Activated CD4-positive, alpha-beta T cell treated with anti-CD3 and anti-CD28 coated beads, Interleukin-2, Interleukin-4, amounts not matched to agents 100 ng/mL and 50 ng/mL, durations not matched to agents 16 hours and 8 hours (primary cell): ENCODE data around the gene ACACB.

Experiments used
- DNase-seq: peaks from one replicate; pipeline ENCODE4 v3.0.0-alpha.2; 2020; ENCODE audit warnings: low spot score

ACACB gene

DNA sequence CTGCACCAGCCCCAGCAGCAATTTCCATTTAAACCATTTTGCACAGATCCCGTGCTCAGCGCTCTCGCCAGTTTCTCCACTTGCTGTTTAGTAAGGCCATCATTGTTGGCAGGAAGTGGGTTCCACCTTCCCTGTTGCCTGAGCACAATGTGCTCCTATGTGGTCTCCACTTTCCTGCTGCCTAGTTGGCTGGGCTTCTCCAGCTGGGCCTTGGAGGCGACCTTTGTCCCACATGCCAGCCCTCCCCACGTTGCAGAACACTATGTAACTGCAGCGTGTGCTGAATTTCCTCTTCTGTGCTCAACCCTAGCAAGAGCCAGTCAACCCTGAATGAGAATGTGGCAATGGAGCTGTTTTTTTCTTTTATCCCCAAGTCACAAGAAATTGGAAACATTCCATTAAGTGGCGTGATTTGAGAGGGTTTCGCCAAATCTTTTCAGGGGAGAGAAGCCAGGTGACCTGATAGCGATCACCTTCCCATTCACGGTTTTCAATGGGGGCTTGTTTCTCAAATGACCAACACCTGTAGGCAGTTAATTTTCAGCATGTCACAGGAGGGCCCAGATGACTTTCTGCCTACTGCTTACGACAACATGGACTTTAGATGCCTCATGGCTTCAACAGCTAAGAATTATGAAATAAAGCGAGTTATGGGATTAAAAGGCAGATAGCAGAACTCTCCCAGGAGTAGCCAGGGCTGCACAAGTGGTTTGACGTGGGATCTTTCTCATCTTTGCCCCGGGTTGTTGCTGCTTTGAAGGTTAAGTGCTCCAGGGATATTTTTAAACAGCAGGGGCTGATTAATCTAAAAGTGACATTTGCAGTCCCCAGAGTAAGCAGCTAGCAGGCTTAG is at the start of gene ACACB:
TSS of gene ACACB (plus strand) at position 830 of the 853 bp plus-strand sequence. CDS start 22,819 bp downstream, outside the sequence.
- DNase-seq = no peak

DNA sequence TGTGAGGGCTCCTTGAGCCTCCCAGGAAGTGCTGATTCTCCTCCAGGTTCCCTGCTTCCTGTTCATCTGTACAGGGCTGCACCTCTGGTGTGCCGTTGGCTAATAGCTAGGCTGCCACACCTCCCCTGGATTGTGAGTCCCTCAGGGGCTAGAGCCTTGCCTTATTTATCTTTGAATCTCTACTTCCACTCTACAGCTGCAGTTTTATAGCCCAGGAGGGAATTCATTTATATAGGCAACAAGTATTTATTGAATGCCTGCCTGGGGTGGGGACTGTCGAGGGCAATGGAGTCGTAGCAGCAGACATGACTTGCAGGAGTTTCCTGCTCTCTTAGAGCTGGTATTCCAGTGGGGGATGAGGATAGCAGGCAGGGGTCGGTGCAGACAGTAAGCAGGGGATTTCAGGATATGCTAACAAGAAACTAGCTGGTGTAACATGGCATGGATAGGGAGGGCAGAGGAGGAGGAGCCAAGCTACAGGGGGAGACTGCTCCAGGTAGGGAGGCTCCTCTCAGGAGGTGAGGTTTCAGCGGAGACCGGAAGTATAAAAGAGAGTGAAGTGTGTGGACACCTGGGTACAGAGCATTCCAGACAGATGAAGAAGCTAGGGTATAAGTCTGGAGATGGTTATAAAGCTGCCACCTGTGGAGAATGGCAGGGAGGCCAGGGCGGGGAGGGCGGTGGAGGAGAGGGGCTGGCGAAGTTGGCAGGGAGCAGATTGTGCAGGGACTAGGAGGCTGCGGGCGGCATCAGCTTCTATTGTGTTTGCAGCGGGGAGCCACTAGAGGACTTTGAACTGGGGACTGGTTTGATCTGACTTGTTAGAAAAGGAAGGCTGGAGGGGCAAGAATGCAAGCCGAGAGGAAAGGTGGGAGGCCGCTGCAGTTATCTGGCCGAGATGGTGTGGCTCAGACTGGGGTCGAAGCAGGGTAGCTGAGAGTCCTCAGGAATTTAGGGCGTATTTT is 46.8 kb upstream of the ACACB start:
- no peak for DNase-seq

DNA sequence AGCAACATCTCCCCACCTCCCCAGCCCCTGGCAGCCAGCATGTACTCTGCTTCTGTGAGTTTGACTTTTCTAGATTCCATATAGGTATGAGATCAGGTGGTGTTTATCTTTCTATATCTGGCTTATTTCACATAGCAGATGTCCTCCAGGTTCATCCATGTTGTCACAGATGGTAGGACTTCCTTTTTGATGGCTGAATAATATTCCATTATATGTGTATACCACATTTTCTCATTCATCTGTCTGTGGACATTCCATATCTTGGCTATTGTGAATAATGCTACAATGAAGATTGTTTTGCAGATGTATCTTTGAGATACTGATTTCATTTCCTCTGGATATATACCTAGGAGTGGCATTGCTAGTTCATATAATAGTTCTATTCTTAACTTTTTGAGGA is 41.5 kb upstream of the ACACB start:
- no peak for DNase-seq

DNA sequence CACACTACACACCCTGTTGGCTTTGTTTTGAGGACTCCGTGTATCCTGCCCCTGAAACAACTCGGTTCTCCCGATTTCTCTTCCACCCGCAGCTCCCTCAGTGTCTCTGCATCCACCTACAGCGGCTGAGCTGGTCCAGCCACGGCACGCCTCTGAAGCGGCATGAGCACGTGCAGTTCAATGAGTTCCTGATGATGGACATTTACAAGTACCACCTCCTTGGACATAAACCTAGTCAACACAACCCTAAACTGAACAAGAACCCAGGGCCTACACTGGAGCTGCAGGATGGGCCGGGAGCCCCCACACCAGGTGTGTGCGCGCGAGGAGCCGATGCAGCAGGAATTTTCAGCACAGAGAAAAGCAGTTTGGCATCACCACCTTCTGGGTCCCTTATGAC is 33.6 kb upstream of the ACACB start:
- no peak for DNase-seq

DNA sequence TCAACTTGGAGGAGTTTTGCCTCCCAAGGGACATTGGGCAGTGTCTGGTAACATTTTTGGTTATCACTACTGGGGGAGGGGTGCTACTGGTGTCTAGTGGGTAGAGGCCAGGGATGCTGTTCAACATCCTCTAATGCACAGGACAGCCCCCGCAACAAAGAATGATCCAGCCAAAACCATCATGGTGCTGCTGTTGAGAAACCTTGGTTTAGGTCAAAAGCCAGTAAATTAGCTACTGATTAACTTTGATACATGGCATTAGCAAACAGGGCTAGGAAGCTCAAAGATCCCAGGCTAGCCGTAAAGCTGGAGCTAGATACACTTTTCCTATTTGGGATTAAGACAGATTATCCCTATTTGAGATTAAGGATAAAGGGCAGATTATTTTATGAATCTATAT is 32.0 kb upstream of the ACACB start:
- DNase-seq = no peak

DNA sequence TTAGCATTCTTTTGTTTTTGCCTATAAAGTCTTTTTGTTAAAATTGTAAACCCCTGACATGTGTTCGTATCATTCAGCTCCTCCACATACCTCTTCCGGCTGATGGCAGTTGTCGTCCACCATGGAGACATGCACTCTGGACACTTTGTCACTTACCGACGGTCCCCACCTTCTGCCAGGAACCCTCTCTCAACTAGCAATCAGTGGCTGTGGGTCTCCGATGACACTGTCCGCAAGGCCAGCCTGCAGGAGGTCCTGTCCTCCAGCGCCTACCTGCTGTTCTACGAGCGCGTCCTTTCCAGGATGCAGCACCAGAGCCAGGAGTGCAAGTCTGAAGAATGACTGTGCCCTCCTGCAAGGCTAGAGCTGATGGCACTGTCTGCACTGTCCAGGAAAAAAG is 30.8 kb upstream of the ACACB start:
- no peak for DNase-seq

DNA sequence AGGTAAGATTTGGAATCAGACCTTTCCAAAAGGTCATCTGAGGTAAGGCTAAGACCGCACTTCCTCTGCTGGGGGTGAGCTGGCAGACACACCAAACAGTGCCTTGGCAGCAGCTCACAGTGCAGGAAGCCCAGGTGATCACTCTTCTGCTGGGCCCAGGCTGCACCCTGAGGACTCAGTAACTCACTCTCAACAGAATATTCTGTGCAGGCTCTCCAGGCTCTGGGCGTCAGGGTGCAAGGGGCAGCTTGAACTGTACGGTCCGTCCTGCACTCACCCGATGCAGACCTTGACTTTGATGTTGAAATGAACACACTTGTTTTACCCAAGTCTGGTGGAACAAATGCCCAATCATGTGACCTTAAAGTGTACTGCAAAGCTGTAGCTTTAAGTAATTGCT is 29.1 kb upstream of the ACACB start:
- DNase-seq = no peak

DNA sequence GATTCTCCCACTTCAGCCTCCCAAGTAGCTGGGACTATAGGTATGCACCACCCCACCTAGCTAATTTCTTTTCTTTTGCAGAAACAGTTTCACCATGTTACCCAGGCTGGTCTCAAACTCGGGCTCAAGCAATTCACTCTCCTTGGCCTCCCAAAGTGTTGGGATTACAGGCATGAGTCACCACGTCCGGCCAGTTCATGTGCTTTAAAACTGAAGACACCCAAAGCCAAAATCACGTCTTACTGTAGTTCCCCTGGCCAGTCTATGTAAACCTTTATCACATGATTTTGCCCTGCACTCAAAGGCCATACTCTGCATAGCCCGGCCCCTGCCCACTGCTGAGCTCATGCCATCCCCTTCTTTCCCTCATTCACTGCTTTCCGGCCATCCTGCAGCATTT is 27.6 kb upstream of the ACACB start:
- DNase-seq = no peak

DNA sequence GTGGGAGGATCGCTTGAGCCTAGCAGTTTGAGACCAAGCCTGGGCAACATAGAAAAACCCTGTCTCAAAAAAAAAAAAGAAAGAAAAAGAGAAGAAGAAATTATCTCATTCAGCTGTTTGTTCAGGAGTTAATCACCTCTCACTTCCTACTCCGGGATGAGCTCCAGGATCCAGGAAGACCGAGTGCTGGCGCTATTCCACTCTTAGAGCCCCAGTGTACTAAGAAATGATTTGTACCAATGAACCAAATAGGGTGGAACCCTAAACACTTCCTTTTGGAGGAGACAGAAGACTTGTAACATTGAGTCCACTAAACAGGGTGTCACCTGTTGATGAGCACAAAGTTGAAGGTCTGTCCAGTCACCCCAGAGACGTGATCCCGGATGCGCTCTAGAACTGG is 26.7 kb upstream of the ACACB start:
- DNase-seq = no peak

DNA sequence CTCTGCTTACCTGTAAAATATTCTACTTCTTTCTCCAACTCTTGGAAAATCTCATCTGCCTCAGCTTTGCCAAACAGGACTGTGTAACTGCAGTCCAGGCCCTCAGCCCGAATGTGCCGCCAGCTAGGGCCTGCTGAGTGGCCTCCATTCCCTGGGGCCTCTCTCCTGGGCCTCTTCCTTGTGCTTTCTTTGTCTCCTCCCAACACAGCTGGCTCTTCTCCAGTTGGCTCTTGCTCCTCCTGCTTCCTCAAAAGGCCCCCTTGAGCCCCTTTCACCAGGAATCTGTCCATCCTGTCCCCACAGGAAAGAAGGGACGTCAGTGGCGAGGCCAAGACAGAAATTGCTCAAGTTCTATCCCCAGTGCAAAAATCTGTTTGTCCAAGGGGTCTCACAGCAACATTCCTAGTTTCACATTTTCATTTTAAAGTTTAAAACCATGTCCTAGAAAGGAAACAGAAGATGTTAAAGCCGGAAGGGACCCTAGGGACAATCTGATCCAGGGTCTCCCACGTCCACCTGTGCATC is 23.8 kb upstream of the ACACB start:
- DNase-seq = no peak

DNA sequence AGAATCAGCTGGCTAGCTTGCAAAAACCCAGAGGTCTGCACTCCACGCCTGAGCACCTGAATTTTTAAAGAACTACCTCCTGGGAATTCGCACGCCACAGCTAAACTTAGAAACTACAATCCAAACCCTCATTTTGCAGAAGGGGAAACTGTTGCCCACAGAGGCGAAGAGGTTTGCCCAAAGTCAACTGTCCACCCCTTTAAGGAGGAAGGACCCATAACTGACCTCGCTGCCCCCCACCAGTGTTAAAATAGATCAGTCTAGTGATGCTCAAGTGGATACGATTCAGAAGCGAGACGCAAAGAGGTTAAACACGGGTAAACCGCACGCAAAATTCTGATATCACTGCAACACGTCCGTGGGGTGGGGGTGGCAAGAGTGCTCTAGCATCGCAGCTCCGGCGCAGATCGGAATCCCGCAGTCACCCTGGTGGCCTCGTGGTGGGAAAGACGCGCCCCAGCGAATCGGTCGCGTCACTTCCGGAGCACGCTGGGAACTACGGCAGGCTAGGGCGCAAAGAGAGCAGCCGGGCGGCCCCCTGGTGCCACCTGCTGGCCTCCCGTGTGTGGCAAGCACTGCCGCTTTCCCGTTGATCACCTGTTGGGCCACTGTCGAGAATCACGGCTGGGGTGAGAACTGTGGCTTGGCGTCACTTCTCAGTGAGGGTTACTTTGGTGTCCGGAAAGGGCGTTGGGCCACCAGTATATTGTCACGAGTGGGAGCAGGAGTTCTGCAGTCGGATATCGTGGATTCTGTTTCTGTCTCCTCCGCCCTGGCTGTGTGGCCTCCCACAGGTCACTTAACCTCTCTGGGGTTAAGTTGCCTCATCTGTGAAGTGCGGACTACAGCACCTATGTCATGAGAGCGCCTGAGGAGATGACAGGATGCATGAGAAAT is 23.1 kb upstream of the ACACB start, which contains the start of gene ALKBH2:
TSS of gene ALKBH2 (minus strand) at position 451 of the 897 bp plus-strand sequence. CDS start 686 bp downstream, outside the sequence.
- DNase-seq = peak; percentile 95

DNA sequence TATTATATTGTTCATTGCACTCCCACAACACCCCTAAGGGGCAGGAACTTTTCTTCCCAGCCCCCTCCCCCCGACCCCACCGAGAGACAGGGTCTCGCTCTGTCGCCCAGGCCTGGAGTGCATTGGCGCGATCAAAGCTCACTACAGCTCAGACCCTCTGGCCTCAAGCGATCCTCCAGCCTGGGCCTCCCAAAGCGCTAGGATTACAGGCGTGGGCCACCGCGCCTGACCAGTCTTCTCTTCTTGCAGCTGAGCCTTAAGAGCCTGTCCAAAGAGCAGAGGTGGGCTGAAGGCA is 19.3 kb upstream of the ACACB start:
- DNase-seq = no peak

DNA sequence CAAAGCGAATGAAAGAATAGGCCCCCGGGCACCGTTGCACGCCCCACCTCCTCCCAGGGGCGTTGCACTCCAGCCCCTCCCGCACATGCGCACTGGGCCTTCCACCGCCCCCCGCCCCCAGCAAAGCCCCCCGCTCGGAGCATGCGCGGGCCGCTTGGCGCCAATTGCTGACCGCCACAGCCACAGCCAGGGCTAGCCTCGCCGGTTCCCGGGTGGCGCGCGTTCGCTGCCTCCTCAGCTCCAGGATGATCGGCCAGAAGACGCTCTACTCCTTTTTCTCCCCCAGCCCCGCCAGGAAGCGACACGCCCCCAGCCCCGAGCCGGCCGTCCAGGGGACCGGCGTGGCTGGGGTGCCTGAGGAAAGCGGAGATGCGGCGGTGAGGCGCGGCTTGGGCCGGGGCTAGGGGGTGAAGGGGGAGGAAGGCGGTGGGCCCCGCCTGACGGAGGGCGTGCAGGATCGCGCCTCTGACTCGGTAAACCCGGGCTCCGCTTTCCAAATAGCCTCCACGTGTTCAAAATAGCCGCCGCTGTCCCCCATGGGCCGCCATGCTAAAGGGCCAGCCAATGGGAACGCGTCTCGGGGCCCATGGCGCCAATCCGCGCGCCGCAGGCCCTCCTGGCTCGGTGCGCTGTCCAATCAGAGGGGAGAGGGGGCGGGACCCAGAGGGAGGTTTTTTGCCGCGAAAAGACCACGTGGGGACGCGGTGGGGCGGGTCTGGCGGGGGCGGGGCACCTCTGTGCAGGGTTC is 18.8 kb upstream of the ACACB start, which contains the start of gene UNG:
TSS of gene UNG (plus strand) at position 163 of the 748 bp plus-strand sequence. CDS start at position 246, 83 bp downstream.
- peak; percentile 97 for DNase-seq

DNA sequence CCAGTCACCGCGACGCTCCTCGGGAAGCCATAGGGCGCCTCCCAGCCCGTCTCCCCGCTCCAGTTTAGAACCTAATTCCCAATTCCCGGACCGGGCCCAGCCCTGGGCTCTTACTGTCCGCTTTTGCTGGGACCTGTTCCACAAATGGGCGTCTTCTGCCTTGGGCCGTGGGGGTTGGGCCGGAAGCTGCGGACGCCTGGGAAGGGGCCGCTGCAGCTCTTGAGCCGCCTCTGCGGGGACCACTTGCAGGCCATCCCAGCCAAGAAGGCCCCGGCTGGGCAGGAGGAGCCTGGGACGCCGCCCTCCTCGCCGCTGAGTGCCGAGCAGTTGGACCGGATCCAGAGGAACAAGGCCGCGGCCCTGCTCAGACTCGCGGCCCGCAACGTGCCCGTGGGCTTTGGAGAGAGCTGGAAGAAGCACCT is 18.2 kb upstream of the ACACB start:
- DNase-seq = no peak

DNA sequence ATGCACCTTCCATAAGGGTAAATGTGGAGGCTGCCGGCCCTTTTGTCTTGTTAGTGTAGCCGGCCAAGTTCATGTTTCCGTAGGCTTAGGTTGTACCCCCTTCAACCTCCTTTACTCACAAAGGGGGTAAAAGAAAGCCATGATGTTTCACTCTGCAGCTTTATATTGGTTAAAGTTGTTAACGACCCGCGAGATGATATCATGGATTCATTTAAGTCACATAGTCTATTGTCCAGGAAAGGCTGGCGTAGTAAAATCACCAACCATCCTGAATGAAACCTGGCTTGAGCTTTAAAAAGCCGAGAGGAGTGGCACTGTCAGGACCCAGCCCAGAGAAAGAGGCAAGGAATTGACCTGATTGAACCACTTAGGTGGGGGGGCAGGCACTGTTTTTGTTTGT is 17.7 kb upstream of the ACACB start:
- no peak for DNase-seq

DNA sequence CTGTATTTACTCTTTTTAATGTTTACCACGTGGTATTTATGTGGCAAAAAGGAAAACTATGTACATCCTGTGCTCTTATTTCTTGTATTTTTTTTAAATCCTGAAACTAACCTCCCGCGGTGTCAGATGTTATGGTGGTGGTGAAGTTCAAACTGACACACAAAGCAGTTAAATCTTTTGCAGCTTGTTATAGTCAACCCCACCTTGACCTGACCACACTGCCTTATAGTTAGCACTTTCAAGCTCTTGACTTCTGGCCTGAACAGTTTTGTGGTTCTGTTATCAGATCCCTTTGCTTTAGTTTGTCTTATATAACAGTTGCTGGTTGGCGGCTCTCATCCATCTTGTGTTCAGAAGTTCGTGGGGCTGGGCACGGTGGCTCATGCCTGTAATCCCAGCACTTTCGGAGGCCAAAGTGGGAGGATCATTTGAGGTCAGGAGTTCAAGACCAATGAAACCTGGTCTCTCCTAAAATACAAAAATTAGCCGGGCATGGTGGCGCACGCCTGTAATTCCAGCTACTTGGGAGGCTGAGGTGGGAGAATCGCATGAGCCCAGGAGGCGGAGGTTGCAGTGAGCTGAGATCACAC is 16.9 kb upstream of the ACACB start:
- DNase-seq = no peak

DNA sequence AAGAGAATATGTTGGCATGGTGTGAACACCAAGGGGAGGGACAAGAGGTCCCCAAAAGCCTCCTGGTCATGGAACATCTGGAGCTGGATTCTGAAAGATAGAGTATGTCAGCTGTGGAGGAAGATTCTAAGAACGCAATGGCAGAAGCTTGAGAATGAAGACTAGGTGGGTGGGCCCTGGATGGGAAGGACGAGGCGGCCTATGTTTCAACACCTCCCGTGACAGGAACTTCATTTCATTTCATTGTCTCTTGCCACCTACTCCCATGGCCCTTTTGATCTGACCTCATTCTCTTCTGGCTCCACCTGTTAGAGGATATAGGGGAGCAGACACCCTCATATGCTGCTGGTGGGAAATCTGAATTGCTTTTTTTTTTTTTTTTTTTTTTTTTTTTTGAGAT is 15.6 kb upstream of the ACACB start:
- DNase-seq = no peak

DNA sequence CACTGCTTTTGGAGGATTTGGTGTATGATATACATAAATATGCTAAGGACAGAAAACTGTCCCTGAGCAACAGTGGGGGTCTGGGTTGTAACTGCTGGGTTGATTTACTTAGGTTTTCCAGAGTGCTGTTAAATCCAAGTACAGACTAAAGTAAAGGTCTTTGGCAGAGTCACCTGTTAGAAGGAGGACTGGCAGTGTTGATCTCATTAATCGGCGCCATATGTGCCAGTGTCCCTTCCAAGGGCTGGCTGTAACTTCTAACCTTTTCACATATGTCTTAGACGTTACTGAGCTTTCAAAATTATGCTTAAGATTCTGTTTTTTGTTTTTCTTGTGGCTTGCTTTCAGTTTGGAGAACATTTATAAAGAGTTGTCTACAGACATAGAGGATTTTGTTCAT is 13.9 kb upstream of the ACACB start:
- no peak for DNase-seq

DNA sequence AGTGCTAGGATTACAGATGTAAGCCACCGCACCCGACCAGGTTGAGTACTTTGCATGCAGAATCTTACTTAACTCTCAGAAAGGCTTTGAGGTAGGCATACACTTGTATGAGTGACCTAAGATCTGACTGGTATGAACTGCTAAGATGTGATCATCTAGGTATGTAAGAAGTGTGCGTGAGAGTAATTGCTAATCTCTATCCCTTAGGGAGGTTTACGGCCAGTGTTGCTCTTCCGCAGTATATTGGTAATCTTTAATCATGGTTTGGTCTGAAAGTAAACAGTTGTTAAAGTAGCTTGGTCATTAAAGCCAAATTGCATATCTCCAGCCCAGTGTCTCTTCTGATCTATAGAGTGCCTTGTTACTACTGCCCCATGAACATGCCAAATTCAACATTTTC is 11.2 kb upstream of the ACACB start:
- DNase-seq = no peak

DNA sequence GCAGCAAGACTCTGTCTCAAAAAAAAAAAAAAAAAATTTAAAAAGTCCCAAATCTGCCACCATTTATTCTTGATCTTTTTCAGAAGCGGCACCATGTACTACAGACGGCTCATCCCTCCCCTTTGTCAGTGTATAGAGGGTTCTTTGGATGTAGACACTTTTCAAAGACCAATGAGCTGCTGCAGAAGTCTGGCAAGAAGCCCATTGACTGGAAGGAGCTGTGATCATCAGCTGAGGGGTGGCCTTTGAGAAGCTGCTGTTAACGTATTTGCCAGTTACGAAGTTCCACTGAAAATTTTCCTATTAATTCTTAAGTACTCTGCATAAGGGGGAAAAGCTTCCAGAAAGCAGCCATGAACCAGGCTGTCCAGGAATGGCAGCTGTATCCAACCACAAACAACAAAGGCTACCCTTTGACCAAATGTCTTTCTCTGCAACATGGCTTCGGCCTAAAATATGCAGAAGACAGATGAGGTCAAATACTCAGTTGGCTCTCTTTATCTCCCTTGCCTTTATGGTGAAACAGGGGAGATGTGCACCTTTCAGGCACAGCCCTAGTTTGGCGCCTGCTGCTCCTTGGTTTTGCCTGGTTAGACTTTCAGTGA is 6.5 kb upstream of the ACACB start:
- no peak for DNase-seq
